GM21381 (cell line): ENCODE results near the gene KLHL11.
A peak's percentile ranks its signal among the peaks of the same experiment; 100 is the strongest.

Experiments used
- ATAC-seq: cut with Tn5 transposase; IDR thresholded peaks from one replicate; pipeline ENCODE4 v1.9.1; 2021; ENCODE audit warnings: mild to moderate bottlenecking, moderate library complexity; ENCODE audit not compliant: unreplicated experiment

The KLHL11 gene

DNA sequence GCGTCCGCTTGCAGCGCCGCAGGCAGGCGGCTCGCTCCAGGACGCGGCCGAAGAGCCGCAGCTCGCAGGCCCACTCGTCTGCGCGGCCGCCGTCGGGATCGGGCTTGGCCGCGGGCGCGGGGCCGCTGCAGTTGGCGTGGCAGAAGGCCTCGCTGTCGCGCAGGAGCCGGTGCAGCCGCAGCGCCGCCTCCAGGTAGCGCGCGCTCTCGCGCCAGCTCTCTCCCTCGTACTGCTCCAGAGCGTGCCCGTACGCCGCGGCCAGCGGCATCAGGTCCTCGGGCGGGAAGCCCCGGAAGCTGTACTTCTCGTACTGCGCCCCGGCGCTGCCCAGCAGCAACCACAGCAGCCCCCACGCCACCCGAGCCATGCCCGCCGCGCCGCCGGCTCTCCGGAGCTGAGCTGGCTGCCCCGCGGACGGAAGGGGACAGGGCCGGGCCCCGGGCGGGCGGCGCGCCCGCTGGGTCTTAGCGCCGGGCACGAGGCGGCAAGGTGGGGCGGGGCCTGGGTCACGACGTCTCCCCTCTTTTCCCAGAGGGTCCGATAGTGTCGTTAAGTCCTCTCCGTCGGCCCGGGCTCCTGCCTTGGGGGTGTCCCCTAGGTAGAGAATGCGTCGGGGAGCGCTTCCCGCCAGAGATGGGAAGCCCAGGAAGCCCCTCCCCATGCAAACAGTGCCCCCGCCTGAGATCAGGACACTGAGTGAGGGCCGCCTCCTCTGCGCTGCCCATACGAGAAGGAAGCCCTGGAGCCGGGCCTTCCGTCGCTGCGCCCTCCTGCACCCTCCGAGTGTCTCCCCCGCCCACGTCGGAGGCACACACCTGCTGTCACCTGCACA, 53.5 kb downstream of the KLHL11 start, which contains the start of gene P3H4:
Gene P3H4, minus strand, starts transcription at position 401 of the 832 bp plus-strand sequence. Its CDS starts 34 bp downstream, at position 367.
- ATAC-seq = peak; percentile 77

DNA sequence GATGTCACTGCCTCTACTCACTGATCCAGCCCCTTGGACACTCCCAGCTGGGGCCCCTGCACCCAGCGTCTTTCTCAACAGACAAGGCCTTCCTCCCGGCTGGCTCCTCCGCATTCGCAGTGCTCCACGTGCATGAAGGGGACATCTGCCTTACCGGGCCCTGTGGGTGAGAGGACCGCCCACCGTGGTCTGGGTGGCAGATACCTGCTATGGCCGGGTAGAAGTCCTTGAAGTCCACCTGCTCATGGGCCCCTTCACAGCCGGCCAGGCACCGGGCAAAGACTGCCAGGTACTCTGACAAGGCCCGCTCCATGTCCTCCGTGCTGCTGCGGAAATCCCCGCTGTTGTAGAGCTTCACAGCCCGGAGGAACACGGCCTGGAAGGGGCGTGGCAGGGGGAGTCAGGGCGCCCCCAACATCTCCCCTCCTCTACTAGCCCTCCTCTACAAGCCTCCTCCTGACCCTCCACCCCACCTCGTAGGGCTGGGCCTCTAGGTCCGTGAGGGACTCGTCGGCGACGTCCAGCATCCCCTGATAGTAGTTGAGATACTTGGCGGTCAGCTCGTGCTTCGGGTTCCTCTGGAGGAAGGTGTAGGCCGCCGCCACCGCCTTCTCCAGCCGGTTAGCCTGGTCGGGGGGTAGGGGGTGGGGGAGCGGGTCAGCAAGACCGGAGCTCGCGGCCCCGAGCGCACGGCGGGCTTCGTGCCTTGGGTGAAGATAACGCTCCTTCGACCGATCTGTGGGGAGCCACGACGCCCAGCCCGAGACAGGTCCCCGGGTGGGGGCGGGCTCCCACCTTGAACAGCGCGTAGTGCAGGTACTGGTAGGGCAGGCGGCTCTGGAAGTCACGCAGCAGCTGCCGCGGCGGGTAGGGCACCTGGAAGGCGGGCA, 54.3 kb downstream of the KLHL11 start:
- no peak for ATAC-seq

DNA sequence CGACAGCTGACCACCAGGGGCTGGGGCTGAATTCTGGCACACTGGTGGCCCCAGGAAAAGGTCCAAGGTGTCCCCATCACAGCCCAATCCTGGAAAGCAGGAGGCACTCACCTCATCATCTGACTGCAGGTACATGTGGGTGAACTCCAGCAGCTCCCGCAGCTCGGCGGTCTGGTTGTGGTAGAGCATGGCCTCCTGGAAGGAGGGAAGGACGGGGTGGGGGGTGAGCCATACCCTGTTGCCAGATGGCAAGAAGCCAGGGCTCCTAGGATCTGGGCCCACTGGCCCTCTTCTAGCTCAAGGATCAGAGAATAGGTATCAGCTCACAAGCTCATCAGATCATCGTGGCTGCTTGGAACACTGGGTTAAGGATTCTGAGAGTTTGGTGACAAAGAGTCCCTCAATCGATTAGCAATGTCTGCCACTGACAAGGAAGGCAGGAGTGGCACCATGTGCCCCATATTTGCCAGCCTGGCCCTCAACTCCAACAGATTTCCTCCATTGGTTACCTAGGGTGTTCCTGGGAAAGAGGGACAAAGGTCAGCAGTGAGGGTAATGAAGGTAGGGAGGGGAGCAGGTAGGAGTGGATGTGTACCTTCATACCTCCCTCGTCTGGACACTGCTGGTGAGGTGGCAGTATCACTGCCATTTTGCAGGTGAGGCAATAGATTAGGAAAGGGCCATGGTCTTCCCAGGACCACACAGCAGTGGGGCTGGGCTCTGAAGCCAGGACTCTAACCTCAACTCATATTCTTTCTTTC, 58.4 kb downstream of the KLHL11 start:
- no peak for ATAC-seq
